ENCODE measurements around the gene ZBTB48. TPM values are rescaled to one million over a fixed set of nuclear protein-coding genes. Genes with fewer than 3 reads are reported as not detected.

Gene ZBTB48
- total RNA-seq (2012; rRNA removed): 8.1 and 14.9 TPM in 2 replicates

GRCh38 chr1:6579374-6580118, at the start of gene ZBTB48:
ZBTB48 (plus strand) TSS chr1:6579994; CDS start chr1:6580610, 616 bp downstream.
- Histone ChIP-seq H3K4me3 (ENCODE audit: low read length) (peak within 1 kb of the TSS; percentile 87), H3K27me3 (ENCODE audit: control insufficient read depth, insufficient read depth, low read length) (no peaks in the 10 kb centered on the region), H3K36me3 (ENCODE audit: insufficient read depth, low read length) (no peaks in the 10 kb centered on the region), H3K9ac (ENCODE audit: low read depth, low read length) (peak within 1 kb of the TSS; percentile 89), H3K4me2 (ENCODE audit: low read length) (peak within 1 kb of the TSS; percentile 95), H3K4me1 (ENCODE audit: control insufficient read depth, insufficient read depth, low read length) (peaks cover 17% of the 10 kb centered on the region), H3K9me3 (replicated peaks; ENCODE audit: low read length) (no peaks in the 10 kb centered on the region)

GRCh38 chr1:6530504-6531160, 49.2 kb upstream of the ZBTB48 start:
- Histone ChIP-seq H3K4me2 (ENCODE audit: low read length) (no peak overlapping the region), H3K9ac (ENCODE audit: low read depth, low read length) (no peak overlapping the region), H3K9me3 (replicated peaks; ENCODE audit: low read length) (no peaks in the 10 kb centered on the region), H3K36me3 (ENCODE audit: insufficient read depth, low read length) (peaks cover 62% of the 10 kb centered on the region), H3K27me3 (ENCODE audit: control insufficient read depth, insufficient read depth, low read length) (no peaks in the 10 kb centered on the region), H3K4me3 (ENCODE audit: low read length) (no peak overlapping the region), H3K4me1 (ENCODE audit: control insufficient read depth, insufficient read depth, low read length) (no peaks in the 10 kb centered on the region)

GRCh38 chr1:6531996-6532395, 47.8 kb upstream of the ZBTB48 start:
- Histone ChIP-seq H3K9me3 (replicated peaks; ENCODE audit: low read length) (no peaks in the 10 kb centered on the region), H3K4me2 (ENCODE audit: low read length) (no peak overlapping the region), H3K9ac (ENCODE audit: low read depth, low read length) (no peak overlapping the region), H3K27me3 (ENCODE audit: control insufficient read depth, insufficient read depth, low read length) (no peaks in the 10 kb centered on the region), H3K4me3 (ENCODE audit: low read length) (no peak overlapping the region), H3K4me1 (ENCODE audit: control insufficient read depth, insufficient read depth, low read length) (no peaks in the 10 kb centered on the region), H3K36me3 (ENCODE audit: insufficient read depth, low read length) (peaks cover 54% of the 10 kb centered on the region)

- no peak overlapping the region for H3K4me3 ChIP-seq (ENCODE audit: low read length)
- peaks cover 45% of the 10 kb centered on the region for H3K36me3 ChIP-seq (ENCODE audit: insufficient read depth, low read length)
- H3K27me3 ChIP-seq (ENCODE audit: control insufficient read depth, insufficient read depth, low read length): no peaks in the 10 kb centered on the region
- H3K9me3 ChIP-seq (replicated peaks; ENCODE audit: low read length): no peaks in the 10 kb centered on the region
- peaks cover 8% of the 10 kb centered on the region for H3K4me1 ChIP-seq (ENCODE audit: control insufficient read depth, insufficient read depth, low read length)
- H3K4me2 ChIP-seq (ENCODE audit: low read length): no peak overlapping the region
- H3K9ac ChIP-seq (ENCODE audit: low read depth, low read length): no peak overlapping the region
Measured at GRCh38 chr1:6534248-6534822, 45.5 kb upstream of the ZBTB48 start.

- H3K9ac ChIP-seq (ENCODE audit: low read depth, low read length): no peak overlapping the region
- no peaks in the 10 kb centered on the region for H3K27me3 ChIP-seq (ENCODE audit: control insufficient read depth, insufficient read depth, low read length)
- peaks cover 45% of the 10 kb centered on the region for H3K36me3 ChIP-seq (ENCODE audit: insufficient read depth, low read length)
- H3K4me1 ChIP-seq (ENCODE audit: control insufficient read depth, insufficient read depth, low read length): peaks cover 13% of the 10 kb centered on the region
- H3K4me2 ChIP-seq (ENCODE audit: low read length): no peak overlapping the region
- H3K4me3 ChIP-seq (ENCODE audit: low read length): no peak overlapping the region
- no peaks in the 10 kb centered on the region for H3K9me3 ChIP-seq (replicated peaks; ENCODE audit: low read length)
Measured at GRCh38 chr1:6535214-6535613, 44.6 kb upstream of the ZBTB48 start.

- Histone ChIP-seq H3K4me2 (ENCODE audit: low read length) (no peak overlapping the region), H3K36me3 (ENCODE audit: insufficient read depth, low read length) (peaks cover 42% of the 10 kb centered on the region), H3K4me3 (ENCODE audit: low read length) (no peak overlapping the region), H3K4me1 (ENCODE audit: control insufficient read depth, insufficient read depth, low read length) (peaks cover 13% of the 10 kb centered on the region), H3K27me3 (ENCODE audit: control insufficient read depth, insufficient read depth, low read length) (no peaks in the 10 kb centered on the region), H3K9ac (ENCODE audit: low read depth, low read length) (no peak overlapping the region), H3K9me3 (replicated peaks; ENCODE audit: low read length) (no peaks in the 10 kb centered on the region)
Measured at GRCh38 chr1:6536291-6536690, 43.5 kb upstream of the ZBTB48 start.

GRCh38 chr1:6538956-6539355, 40.8 kb upstream of the ZBTB48 start:
- Histone ChIP-seq H3K36me3 (ENCODE audit: insufficient read depth, low read length) (peaks cover 34% of the 10 kb centered on the region), H3K4me2 (ENCODE audit: low read length) (peak overlapping the region; percentile 59), H3K4me1 (ENCODE audit: control insufficient read depth, insufficient read depth, low read length) (peaks cover 13% of the 10 kb centered on the region), H3K9me3 (replicated peaks; ENCODE audit: low read length) (no peaks in the 10 kb centered on the region), H3K4me3 (ENCODE audit: low read length) (no peak overlapping the region), H3K27me3 (ENCODE audit: control insufficient read depth, insufficient read depth, low read length) (no peaks in the 10 kb centered on the region), H3K9ac (ENCODE audit: low read depth, low read length) (no peak overlapping the region)

- peak overlapping the region; percentile 49 for H3K4me2 ChIP-seq (ENCODE audit: low read length)
- no peak overlapping the region for H3K9ac ChIP-seq (ENCODE audit: low read depth, low read length)
- peaks cover 64% of the 10 kb centered on the region for H3K36me3 ChIP-seq (ENCODE audit: insufficient read depth, low read length)
- no peaks in the 10 kb centered on the region for H3K27me3 ChIP-seq (ENCODE audit: control insufficient read depth, insufficient read depth, low read length)
- H3K4me3 ChIP-seq (ENCODE audit: low read length): no peak overlapping the region
- no peaks in the 10 kb centered on the region for H3K9me3 ChIP-seq (replicated peaks; ENCODE audit: low read length)
- H3K4me1 ChIP-seq (ENCODE audit: control insufficient read depth, insufficient read depth, low read length): peaks cover 14% of the 10 kb centered on the region
Measured at GRCh38 chr1:6544831-6545230, 35.0 kb upstream of the ZBTB48 start.

GRCh38 chr1:6545276-6546112, 34.3 kb upstream of the ZBTB48 start:
- Histone ChIP-seq H3K4me3 (ENCODE audit: low read length) (no peak overlapping the region), H3K27me3 (ENCODE audit: control insufficient read depth, insufficient read depth, low read length) (no peaks in the 10 kb centered on the region), H3K4me2 (ENCODE audit: low read length) (peak overlapping the region; percentile 49), H3K9me3 (replicated peaks; ENCODE audit: low read length) (no peaks in the 10 kb centered on the region), H3K36me3 (ENCODE audit: insufficient read depth, low read length) (peaks cover 64% of the 10 kb centered on the region), H3K9ac (ENCODE audit: low read depth, low read length) (no peak overlapping the region), H3K4me1 (ENCODE audit: control insufficient read depth, insufficient read depth, low read length) (peaks cover 13% of the 10 kb centered on the region)

- H3K9me3 ChIP-seq (replicated peaks; ENCODE audit: low read length): no peaks in the 10 kb centered on the region
- H3K36me3 ChIP-seq (ENCODE audit: insufficient read depth, low read length): peaks cover 62% of the 10 kb centered on the region
- no peak overlapping the region for H3K4me2 ChIP-seq (ENCODE audit: low read length)
- no peaks in the 10 kb centered on the region for H3K27me3 ChIP-seq (ENCODE audit: control insufficient read depth, insufficient read depth, low read length)
- H3K4me1 ChIP-seq (ENCODE audit: control insufficient read depth, insufficient read depth, low read length): peaks cover 13% of the 10 kb centered on the region
- H3K4me3 ChIP-seq (ENCODE audit: low read length): no peak overlapping the region
- no peak overlapping the region for H3K9ac ChIP-seq (ENCODE audit: low read depth, low read length)
Measured at GRCh38 chr1:6546326-6546725, 33.5 kb upstream of the ZBTB48 start.

- Histone ChIP-seq H3K9me3 (replicated peaks; ENCODE audit: low read length) (no peaks in the 10 kb centered on the region), H3K9ac (ENCODE audit: low read depth, low read length) (no peak overlapping the region), H3K4me2 (ENCODE audit: low read length) (no peak overlapping the region), H3K36me3 (ENCODE audit: insufficient read depth, low read length) (peaks cover 56% of the 10 kb centered on the region), H3K27me3 (ENCODE audit: control insufficient read depth, insufficient read depth, low read length) (no peaks in the 10 kb centered on the region), H3K4me1 (ENCODE audit: control insufficient read depth, insufficient read depth, low read length) (peaks cover 13% of the 10 kb centered on the region), H3K4me3 (ENCODE audit: low read length) (no peak overlapping the region)
Measured at GRCh38 chr1:6547301-6547700, 32.5 kb upstream of the ZBTB48 start.
